K562 (cell line): Measurements from ENCODE around the gene RNF145. TPM values are rescaled to one million over a fixed set of nuclear protein-coding genes. Genes with fewer than 3 reads are reported as not detected.

ENCODE experiments used
- BRD9 ChIP-seq: fragments of 450-650 bp; IDR thresholded peaks from 2 replicates; pipeline ENCODE4 v1.6.1; 2018; ENCODE audit warnings: low read depth; ENCODE audit not compliant: partially characterized antibody
- CBFA2T2 ChIP-seq: fragments of 450-650 bp; conservative IDR thresholded peaks from 2 replicates; pipeline ENCODE4 v1.6.1; 2017; ENCODE audit warnings: mild to moderate bottlenecking
- HDGF ChIP-seq: fragments of 450-650 bp; IDR thresholded peaks from 2 replicates; pipeline ENCODE4 v1.6.1; 2016
- NONO ChIP-seq, 2 experiments: fragments of 200-400 bp in 1 of 2; fragments of 450-650 bp in 1 of 2; formaldehyde crosslinking in 1 of 2; IDR thresholded peaks; 2 replicates each; pipeline ENCODE4 v1.6.1; 2017; ENCODE audit warnings: low read depth in 2 of 2, mild to moderate bottlenecking in 2 of 2, moderate library complexity in 2 of 2, low read length in 1 of 2
- RUNX1 ChIP-seq: sonication (generic); IDR thresholded peaks from 2 replicates; pipeline ENCODE4 v1.6.1; 2016; ENCODE audit warnings: antibody characterized with exemption, low read depth
- SMARCA5 ChIP-seq: fragments of 450-650 bp; IDR thresholded peaks from 2 replicates; pipeline ENCODE4 v1.6.1; 2016
- SMARCC2 ChIP-seq: fragments of 450-650 bp; IDR thresholded peaks from 2 replicates; pipeline ENCODE4 v1.6.1; 2017; ENCODE audit warnings: antibody characterized with exemption, moderate library complexity, mild to moderate bottlenecking, low read depth
- SP2 ChIP-seq: IDR thresholded peaks from 2 replicates; pipeline ENCODE4 v1.6.1; 2011; ENCODE audit warnings: mild to moderate bottlenecking, low read depth, low read length, moderate library complexity; ENCODE audit not compliant: poor library complexity, severe bottlenecking; ENCODE audit errors: extremely low read depth
- TCF3 ChIP-seq: sonication (generic); formaldehyde crosslinking; IDR thresholded peaks from 2 replicates; pipeline ENCODE4 v1.4.0; 2020; ENCODE audit warnings: mild to moderate bottlenecking, missing genetic modification reagents
- ZNF121 ChIP-seq: sonication (generic); formaldehyde crosslinking; conservative IDR thresholded peaks from 2 replicates; pipeline ENCODE4 v1.8.0; 2022; ENCODE audit warnings: missing genetic modification reagents
- ZNF133 ChIP-seq: fragments of 250-450 bp; sonication (Bioruptor Pico); IDR thresholded peaks from 2 replicates; pipeline ENCODE4 v1.4.0; 2020; ENCODE audit warnings: mild to moderate bottlenecking
- ZNF165 ChIP-seq: fragments of 250-450 bp; sonication (Bioruptor Pico); IDR thresholded peaks from 2 replicates; pipeline ENCODE4 v1.4.0; 2020; ENCODE audit warnings: borderline replicate concordance
- ZNF253 ChIP-seq: fragments of 250-450 bp; sonication (Bioruptor Pico); conservative IDR thresholded peaks from 2 replicates; pipeline ENCODE4 v1.6.1; 2021; ENCODE audit warnings: mild to moderate bottlenecking
- ZNF398 ChIP-seq: fragments of 250-450 bp; sonication (Bioruptor Pico); IDR thresholded peaks from 2 replicates; pipeline ENCODE4 v1.8.0; 2021; ENCODE audit warnings: moderate library complexity, mild to moderate bottlenecking, inconsistent platforms
- ZNF431 ChIP-seq: sonication (generic); formaldehyde crosslinking; IDR thresholded peaks from 2 replicates; pipeline ENCODE4 v1.8.0; 2022; ENCODE audit warnings: mild to moderate bottlenecking, missing genetic modification reagents
- ZNF699 ChIP-seq: fragments of 250-450 bp; sonication (Bioruptor Pico); IDR thresholded peaks from 2 replicates; pipeline ENCODE4 v1.8.0; 2021; ENCODE audit warnings: mild to moderate bottlenecking, moderate library complexity; ENCODE audit not compliant: insufficient replicate concordance
- ZNF707 ChIP-seq: fragments of 250-450 bp; sonication (Bioruptor Pico); conservative IDR thresholded peaks from 2 replicates; pipeline ENCODE4 v1.8.0; 2022; ENCODE audit warnings: inconsistent platforms, mild to moderate bottlenecking, moderate library complexity
- polyA plus RNA-seq, 8 experiments: library from polyadenylated mRNA; depleted of rRNA in 4 of 8; stranded (reverse) in 5 of 8; unstranded in 3 of 8; fragments of >200 nt; fragmentation: Nextera tagmentation in 2 of 8; fragmentation: Illumina TruSeq in 1 of 8; extraction: Ambion mirVana in 2 of 8; extraction: Trizol in 1 of 8; gene quantifications; 2 replicates each; pipeline versions ENCODE4 v1.2.1 to v1.2.3, GENCODE V29; 2011 to 2014; ENCODE audit warnings: inconsistent platforms in 1 of 8, missing spikeins in 1 of 8
- total RNA-seq, 7 experiments: library from RNA; depleted of rRNA in 6 of 7; stranded (reverse); fragments of >200 nt in 6 of 7; fragmentation: Illumina TruSeq in 2 of 7; extraction: Trizol in 2 of 7; gene quantifications; 2 replicates each; pipeline versions ENCODE4 v1.2.1 to v1.2.3, GENCODE V29; 2011 to 2021; ENCODE audit warnings: low replicate concordance in 1 of 7
- TF ChIP-seq, protein P1 (sequence below): fragments of 250-450 bp; sonication (Bioruptor Pico); IDR thresholded peaks from 2 replicates; pipeline ENCODE4 v1.4.0; 2020
- TF ChIP-seq, protein P2 (sequence below): fragments of 250-450 bp; sonication (Bioruptor Pico); IDR thresholded peaks from 2 replicates; pipeline ENCODE4 v1.5.0; 2021
- TF ChIP-seq, protein P3 (sequence below): fragments of 450-650 bp; IDR thresholded peaks from 2 replicates; pipeline ENCODE4 v1.6.1; 2017; ENCODE audit warnings: antibody characterized with exemption, mild to moderate bottlenecking
- TF ChIP-seq, protein P4 (sequence below): sonication (generic); formaldehyde crosslinking; IDR thresholded peaks from 2 replicates; pipeline ENCODE4 v1.8.1; 2023; ENCODE audit warnings: mild to moderate bottlenecking, missing genetic modification reagents

RNF145 gene
- total and polyA plus RNA-seq, 9 of the 15 experiments (the other 6 are each of a cell fraction or from before 2014, with no cell fraction given) = 13.6 to 40.7 (median 25.4) TPM

DNA sequence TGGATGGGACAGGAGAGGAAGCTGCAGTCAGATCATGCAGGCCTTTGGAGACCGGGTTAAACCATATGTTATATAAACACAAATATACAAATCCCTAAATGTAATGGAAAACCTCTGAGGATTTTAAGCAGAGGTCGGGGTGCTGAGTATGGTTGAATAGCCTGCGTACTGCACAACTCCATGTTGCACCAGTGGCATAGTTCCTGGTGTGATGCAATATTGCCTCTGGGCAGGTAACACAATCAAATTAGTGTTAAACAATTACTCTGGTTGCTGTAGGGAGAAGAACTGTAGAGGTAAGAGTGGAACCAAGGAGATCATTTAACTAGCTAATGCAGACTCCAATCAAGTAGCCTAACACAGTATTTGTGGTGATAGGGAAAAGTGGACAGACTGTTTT lies 21.3 kb upstream of the RNF145 start (continued):
- TF ChIP-seq ZNF121 (CRISPR knock-in tag) (no peak), ZNF699 (CRISPR knock-in tag) (no peak), BRD9 (no peak), ZNF165 (no peak), SP2 (no peak), ZNF431 (CRISPR knock-in tag) (no peak), ZNF707 (CRISPR knock-in tag) (no peak), ZNF398 (CRISPR knock-in tag) (no peak), TCF3 (CRISPR knock-in tag) (no peak), SMARCC2 (no peak), RUNX1 (no peak), CBFA2T2 (no peak), NONO (IDR thresholded peaks at IDR 0.05; ENCODE audit: low read depth in 2 of 2, low read length in 1 of 2) (no peak), ZNF253 (CRISPR knock-in tag) (no peak), HDGF (no peak), SMARCA5 (no peak), ZNF133 (CRISPR knock-in tag) (no peak)
- TF ChIP-seq, protein P1, sequence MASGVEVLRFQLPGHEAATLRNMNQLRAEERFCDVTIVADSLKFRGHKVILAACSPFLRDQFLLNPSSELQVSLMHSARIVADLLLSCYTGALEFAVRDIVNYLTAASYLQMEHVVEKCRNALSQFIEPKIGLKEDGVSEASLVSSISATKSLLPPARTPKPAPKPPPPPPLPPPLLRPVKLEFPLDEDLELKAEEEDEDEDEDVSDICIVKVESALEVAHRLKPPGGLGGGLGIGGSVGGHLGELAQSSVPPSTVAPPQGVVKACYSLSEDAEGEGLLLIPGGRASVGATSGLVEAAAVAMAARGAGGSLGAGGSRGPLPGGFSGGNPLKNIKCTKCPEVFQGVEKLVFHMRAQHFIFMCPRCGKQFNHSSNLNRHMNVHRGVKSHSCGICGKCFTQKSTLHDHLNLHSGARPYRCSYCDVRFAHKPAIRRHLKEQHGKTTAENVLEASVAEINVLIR (CRISPR knock-in tag) = no peak
- TF ChIP-seq, protein P2, sequence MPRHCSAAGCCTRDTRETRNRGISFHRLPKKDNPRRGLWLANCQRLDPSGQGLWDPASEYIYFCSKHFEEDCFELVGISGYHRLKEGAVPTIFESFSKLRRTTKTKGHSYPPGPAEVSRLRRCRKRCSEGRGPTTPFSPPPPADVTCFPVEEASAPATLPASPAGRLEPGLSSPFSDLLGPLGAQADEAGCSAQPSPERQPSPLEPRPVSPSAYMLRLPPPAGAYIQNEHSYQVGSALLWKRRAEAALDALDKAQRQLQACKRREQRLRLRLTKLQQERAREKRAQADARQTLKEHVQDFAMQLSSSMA (CRISPR knock-in tag) = no peak
- TF ChIP-seq, protein P3, sequence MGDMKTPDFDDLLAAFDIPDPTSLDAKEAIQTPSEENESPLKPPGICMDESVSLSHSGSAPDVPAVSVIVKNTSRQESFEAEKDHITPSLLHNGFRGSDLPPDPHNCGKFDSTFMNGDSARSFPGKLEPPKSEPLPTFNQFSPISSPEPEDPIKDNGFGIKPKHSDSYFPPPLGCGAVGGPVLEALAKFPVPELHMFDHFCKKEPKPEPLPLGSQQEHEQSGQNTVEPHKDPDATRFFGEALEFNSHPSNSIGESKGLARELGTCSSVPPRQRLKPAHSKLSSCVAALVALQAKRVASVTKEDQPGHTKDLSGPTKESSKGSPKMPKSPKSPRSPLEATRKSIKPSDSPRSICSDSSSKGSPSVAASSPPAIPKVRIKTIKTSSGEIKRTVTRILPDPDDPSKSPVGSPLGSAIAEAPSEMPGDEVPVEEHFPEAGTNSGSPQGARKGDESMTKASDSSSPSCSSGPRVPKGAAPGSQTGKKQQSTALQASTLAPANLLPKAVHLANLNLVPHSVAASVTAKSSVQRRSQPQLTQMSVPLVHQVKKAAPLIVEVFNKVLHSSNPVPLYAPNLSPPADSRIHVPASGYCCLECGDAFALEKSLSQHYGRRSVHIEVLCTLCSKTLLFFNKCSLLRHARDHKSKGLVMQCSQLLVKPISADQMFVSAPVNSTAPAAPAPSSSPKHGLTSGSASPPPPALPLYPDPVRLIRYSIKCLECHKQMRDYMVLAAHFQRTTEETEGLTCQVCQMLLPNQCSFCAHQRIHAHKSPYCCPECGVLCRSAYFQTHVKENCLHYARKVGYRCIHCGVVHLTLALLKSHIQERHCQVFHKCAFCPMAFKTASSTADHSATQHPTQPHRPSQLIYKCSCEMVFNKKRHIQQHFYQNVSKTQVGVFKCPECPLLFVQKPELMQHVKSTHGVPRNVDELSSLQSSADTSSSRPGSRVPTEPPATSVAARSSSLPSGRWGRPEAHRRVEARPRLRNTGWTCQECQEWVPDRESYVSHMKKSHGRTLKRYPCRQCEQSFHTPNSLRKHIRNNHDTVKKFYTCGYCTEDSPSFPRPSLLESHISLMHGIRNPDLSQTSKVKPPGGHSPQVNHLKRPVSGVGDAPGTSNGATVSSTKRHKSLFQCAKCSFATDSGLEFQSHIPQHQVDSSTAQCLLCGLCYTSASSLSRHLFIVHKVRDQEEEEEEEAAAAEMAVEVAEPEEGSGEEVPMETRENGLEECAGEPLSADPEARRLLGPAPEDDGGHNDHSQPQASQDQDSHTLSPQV = no peak
- TF ChIP-seq, protein P4, sequence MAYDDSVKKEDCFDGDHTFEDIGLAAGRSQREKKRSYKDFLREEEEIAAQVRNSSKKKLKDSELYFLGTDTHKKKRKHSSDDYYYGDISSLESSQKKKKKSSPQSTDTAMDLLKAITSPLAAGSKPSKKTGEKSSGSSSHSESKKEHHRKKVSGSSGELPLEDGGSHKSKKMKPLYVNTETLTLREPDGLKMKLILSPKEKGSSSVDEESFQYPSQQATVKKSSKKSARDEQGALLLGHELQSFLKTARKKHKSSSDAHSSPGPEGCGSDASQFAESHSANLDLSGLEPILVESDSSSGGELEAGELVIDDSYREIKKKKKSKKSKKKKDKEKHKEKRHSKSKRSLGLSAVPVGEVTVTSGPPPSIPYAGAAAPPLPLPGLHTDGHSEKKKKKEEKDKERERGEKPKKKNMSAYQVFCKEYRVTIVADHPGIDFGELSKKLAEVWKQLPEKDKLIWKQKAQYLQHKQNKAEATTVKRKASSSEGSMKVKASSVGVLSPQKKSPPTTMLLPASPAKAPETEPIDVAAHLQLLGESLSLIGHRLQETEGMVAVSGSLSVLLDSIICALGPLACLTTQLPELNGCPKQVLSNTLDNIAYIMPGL (CRISPR knock-in tag) = no peak
